HepG2 (cell line): ENCODE measurements around the gene FAM50A. TPM values are rescaled to one million over a fixed set of nuclear protein-coding genes. Genes with fewer than 3 reads are reported as not detected.

ENCODE experiments used
- ATRX ChIP-seq: sonication (generic); formaldehyde crosslinking; IDR thresholded peaks from 2 replicates; pipeline ENCODE4 v1.4.0; 2020; ENCODE audit warnings: missing genetic modification reagents, borderline replicate concordance
- ELF1 ChIP-seq: sonication (generic); formaldehyde crosslinking; IDR thresholded peaks from 2 replicates; pipeline ENCODE4 v1.4.0; 2020; ENCODE audit warnings: missing genetic modification reagents
- HOXA5 ChIP-seq: sonication (generic); formaldehyde crosslinking; IDR thresholded peaks from 2 replicates; pipeline ENCODE4 v1.4.0; 2020; ENCODE audit warnings: missing genetic modification reagents
- KDM5A ChIP-seq: fragments of 200-600 bp; sonication (generic); IDR thresholded peaks from 2 replicates; pipeline ENCODE4 v1.7.0; 2018; ENCODE audit warnings: antibody characterized with exemption, mild to moderate bottlenecking, low read length, borderline replicate concordance
- KLF6 ChIP-seq: IDR thresholded peaks from 2 replicates; pipeline ENCODE4 v1.8.0; 2016; ENCODE audit warnings: missing biosample characterization, missing genetic modification reagents
- NFYB ChIP-seq: sonication (generic); formaldehyde crosslinking; IDR thresholded peaks from 2 replicates; pipeline ENCODE4 v1.4.0; 2020; ENCODE audit warnings: missing genetic modification reagents
- RAD51 ChIP-seq: fragments of 450-650 bp; IDR thresholded peaks from 2 replicates; pipeline ENCODE4 v1.6.1; 2016; ENCODE audit warnings: borderline replicate concordance
- RFX5 ChIP-seq: IDR thresholded peaks from 2 replicates; pipeline ENCODE4 v1.6.1; 2011; ENCODE audit warnings: low read depth, low read length, improper control_type of control experiment
- TAF15 ChIP-seq: fragments of 200-400 bp; formaldehyde crosslinking; IDR thresholded peaks from one replicate; pipeline ENCODE4 v1.6.1; 2018; ENCODE audit warnings: mild to moderate bottlenecking, low read depth, low read length; ENCODE audit not compliant: poor library complexity, severe bottlenecking
- YY1 ChIP-seq: IDR thresholded peaks from 2 replicates; pipeline ENCODE4 v1.6.1; 2011; ENCODE audit warnings: low read length, low read depth, moderate library complexity, mild to moderate bottlenecking; ENCODE audit not compliant: insufficient read depth, insufficient replicate concordance
- ZNF687 ChIP-seq: sonication (generic); formaldehyde crosslinking; IDR thresholded peaks from 2 replicates; pipeline ENCODE4 v1.5.1; 2020; ENCODE audit warnings: mild to moderate bottlenecking, missing genetic modification reagents, moderate library complexity
- ZNF724P ChIP-seq: sonication (generic); formaldehyde crosslinking; IDR thresholded peaks from 2 replicates; pipeline ENCODE4 v1.8.0; 2022; ENCODE audit warnings: missing genetic modification reagents, borderline replicate concordance
- ZNF749 ChIP-seq: sonication (generic); formaldehyde crosslinking; IDR thresholded peaks from 2 replicates; pipeline ENCODE4 v1.8.0; 2022; ENCODE audit warnings: mild to moderate bottlenecking, missing genetic modification reagents, moderate library complexity, borderline replicate concordance
- ZNF770 ChIP-seq: sonication (generic); formaldehyde crosslinking; IDR thresholded peaks from 2 replicates; pipeline ENCODE4 v1.5.0; 2020; ENCODE audit warnings: mild to moderate bottlenecking, missing genetic modification reagents
- ZNF792 ChIP-seq: IDR thresholded peaks from 2 replicates; pipeline ENCODE4 v1.6.1; 2016
- ZSCAN21 ChIP-seq: sonication (generic); formaldehyde crosslinking; IDR thresholded peaks from 2 replicates; pipeline ENCODE4 v1.8.0; 2022; ENCODE audit warnings: mild to moderate bottlenecking, missing genetic modification reagents, moderate library complexity, borderline replicate concordance
- polyA plus RNA-seq, 8 experiments: library from polyadenylated mRNA; depleted of rRNA in 3 of 8; stranded (reverse) in 7 of 8; unstranded in 1 of 8; fragments of >200 nt; fragmentation: Illumina TruSeq in 4 of 8; extraction: Trizol in 4 of 8; gene quantifications; 2 replicates each; pipeline versions ENCODE4 v1.2.1 to v1.2.3, GENCODE V29; 2011 to 2016; ENCODE audit warnings: low read depth in 4 of 8, missing spikeins in 1 of 8, mixed read lengths in 1 of 8; ENCODE audit not compliant: insufficient read depth in 1 of 8
- total RNA-seq, 5 experiments: library from RNA; depleted of rRNA; stranded (reverse); fragments of >200 nt; fragmentation: Illumina TruSeq; extraction: Trizol; gene quantifications; 2 replicates each; pipeline ENCODE4 v1.2.3, GENCODE V29; 2016; ENCODE audit warnings: low read depth in 1 of 5
- TF ChIP-seq, protein P1 (sequence below): sonication (generic); formaldehyde crosslinking; IDR thresholded peaks from 2 replicates; pipeline ENCODE4 v1.8.1; 2023; ENCODE audit warnings: mild to moderate bottlenecking, inconsistent platforms, moderate library complexity, missing genetic modification reagents, borderline replicate concordance
- TF ChIP-seq, protein P2 (sequence below): sonication (generic); formaldehyde crosslinking; IDR thresholded peaks from 2 replicates; pipeline ENCODE4 v1.4.0; 2020; ENCODE audit warnings: mild to moderate bottlenecking, missing genetic modification reagents

The FAM50A gene
- total and polyA plus RNA-seq, 2 of the 13 experiments (the other 11 are each of a cell fraction or from before 2014, with no cell fraction given) = 30.7 to 40.7 TPM

GRCh38 chrX:154428176-154429171 lies 15.5 kb upstream of the FAM50A start, which contains the start of gene ATP6AP1 (continued):
- TF ChIP-seq ZNF687 (CRISPR knock-in tag) (peak; percentile 87), NFYB (CRISPR knock-in tag) (peak; percentile 95), KDM5A (peak; percentile 65; the same call in 1 of the 2 replicates), ZNF724P (CRISPR knock-in tag) (peak; percentile 65; the same call in 1 of the 2 replicates), HOXA5 (CRISPR knock-in tag) (0 out of 2 replicates have a peak, but pooled peaks have one; percentile 31), ZNF770 (CRISPR knock-in tag) (peak; percentile 99), YY1 (peak; percentile 90), KLF6 (CRISPR knock-in tag) (peak; percentile 45; the same call in 1 of the 2 replicates), ZNF749 (no peak), ZNF792 (CRISPR knock-in tag) (no peak), RFX5 (peak; percentile 65), ATRX (CRISPR knock-in tag) (no peak), RAD51 (no peak), TAF15 (no peak), ZSCAN21 (CRISPR knock-in tag) (peak; percentile 69; the same call in 1 of the 2 replicates), ELF1 (CRISPR knock-in tag) (no peak)
- TF ChIP-seq, protein P1, sequence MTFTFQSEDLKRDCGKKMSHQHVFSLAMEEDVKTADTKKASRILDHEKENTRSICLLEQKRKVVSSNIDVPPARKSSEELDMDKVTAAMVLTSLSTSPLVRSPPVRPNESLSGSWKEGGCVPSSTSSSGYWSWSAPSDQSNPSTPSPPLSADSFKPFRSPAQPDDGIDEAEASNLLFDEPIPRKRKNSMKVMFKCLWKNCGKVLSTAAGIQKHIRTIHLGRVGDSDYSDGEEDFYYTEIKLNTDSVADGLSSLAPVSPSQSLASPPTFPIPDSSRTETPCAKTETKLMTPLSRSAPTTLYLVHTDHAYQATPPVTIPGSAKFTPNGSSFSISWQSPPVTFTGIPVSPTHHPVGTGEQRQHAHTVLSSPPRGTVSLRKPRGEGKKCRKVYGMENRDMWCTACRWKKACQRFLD = no peak
- TF ChIP-seq, protein P2, sequence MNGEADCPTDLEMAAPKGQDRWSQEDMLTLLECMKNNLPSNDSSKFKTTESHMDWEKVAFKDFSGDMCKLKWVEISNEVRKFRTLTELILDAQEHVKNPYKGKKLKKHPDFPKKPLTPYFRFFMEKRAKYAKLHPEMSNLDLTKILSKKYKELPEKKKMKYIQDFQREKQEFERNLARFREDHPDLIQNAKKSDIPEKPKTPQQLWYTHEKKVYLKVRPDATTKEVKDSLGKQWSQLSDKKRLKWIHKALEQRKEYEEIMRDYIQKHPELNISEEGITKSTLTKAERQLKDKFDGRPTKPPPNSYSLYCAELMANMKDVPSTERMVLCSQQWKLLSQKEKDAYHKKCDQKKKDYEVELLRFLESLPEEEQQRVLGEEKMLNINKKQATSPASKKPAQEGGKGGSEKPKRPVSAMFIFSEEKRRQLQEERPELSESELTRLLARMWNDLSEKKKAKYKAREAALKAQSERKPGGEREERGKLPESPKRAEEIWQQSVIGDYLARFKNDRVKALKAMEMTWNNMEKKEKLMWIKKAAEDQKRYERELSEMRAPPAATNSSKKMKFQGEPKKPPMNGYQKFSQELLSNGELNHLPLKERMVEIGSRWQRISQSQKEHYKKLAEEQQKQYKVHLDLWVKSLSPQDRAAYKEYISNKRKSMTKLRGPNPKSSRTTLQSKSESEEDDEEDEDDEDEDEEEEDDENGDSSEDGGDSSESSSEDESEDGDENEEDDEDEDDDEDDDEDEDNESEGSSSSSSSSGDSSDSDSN = peak; percentile 51; the same call in 1 of the 2 replicates
